ENCODE results near the gene PFKFB1.

The PFKFB1 gene

DNA sequence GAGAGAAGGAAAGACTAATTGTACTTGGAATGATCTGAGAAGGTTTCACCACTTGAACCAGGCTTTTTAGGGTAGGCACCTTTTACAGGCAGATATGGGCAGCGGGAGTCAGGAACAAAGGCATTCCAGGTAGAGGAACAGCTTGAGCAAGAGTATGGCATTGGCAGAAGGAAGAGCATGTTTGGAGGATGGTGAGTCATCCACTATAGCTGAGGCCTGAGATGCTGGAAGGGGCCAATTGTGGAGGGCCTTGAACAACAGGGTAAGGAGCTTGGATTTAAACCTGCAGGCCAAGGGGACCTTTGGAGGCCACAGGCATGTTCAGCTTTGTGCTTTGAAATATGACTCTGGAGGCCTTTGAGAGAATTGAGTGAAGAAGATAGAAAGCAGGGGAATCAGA lies 32.2 kb downstream of the PFKFB1 start:
- Histone ChIP-seq H2AFZ (ENCODE audit: low read length) (no peak overlapping the region), H3K79me1 (ENCODE audit: low read depth, low read length) (no peaks in the 10 kb centered on the region), H3K18ac (ENCODE audit: low read length) (no peak overlapping the region), H3K4me1 (ENCODE audit: control insufficient read depth in 2 of 2, insufficient read depth in 1 of 2, low read depth in 1 of 2, low read length in 2 of 2) (no peaks in the 10 kb centered on the region), H3K27ac (replicated peaks; ENCODE audit: low read length) (no peak overlapping the region), H3K23ac (ENCODE audit: low read depth, low read length, poor library complexity) (no peak overlapping the region), H3K4me2 (ENCODE audit: insufficient read depth, low read length, poor library complexity, severe bottlenecking) (no peak overlapping the region), H2BK5ac (ENCODE audit: low read length) (no peak overlapping the region), H3K14ac (ENCODE audit: low read length) (no peak overlapping the region), H3K4me3 (ENCODE audit: low read length in 2 of 2) (no peak overlapping the region), H4K91ac (ENCODE audit: low read depth, low read length, poor library complexity) (no peak overlapping the region), H2BK120ac (ENCODE audit: low read depth, low read length) (no peak overlapping the region), H2AK5ac (ENCODE audit: low read depth, low read length) (no peak overlapping the region), H4K8ac (ENCODE audit: low read depth, low read length) (no peak overlapping the region), H3K9me3 (replicated peaks in 1 of 2; ENCODE audit: control insufficient read depth in 2 of 2, insufficient read depth in 1 of 2, low read depth in 1 of 2, low read length in 2 of 2) (no peaks in the 10 kb centered on the region), H3K4ac (ENCODE audit: low read length) (no peak overlapping the region), H3K27me3 (ENCODE audit: control insufficient read depth in 3 of 3, insufficient read depth in 3 of 3, low read depth in 1 of 3, low read length in 3 of 3) (peaks cover 0 to 11% (median 0%) of the 10 kb centered on the region in 3 experiments), H3K9ac (ENCODE audit: low read depth, low read length, poor library complexity) (no peak overlapping the region), H2BK15ac (ENCODE audit: low read length) (no peak overlapping the region), H2BK12ac (ENCODE audit: low read length) (no peak overlapping the region), H3K36me3 (replicated peaks in 1 of 2; ENCODE audit: control insufficient read depth in 2 of 2, insufficient read depth in 2 of 2, low read length in 2 of 2) (no peaks in the 10 kb centered on the region)
- no CpG with 5 or more reads among the region's 1 CpG for WGBS, 2 donors (ENCODE audit: extremely low coverage in 2 of 2, insufficient read length in 2 of 2, insufficient replicate concordance in 1 of 2)
- DNase-seq (ENCODE audit: low spot score) = no peak

DNA sequence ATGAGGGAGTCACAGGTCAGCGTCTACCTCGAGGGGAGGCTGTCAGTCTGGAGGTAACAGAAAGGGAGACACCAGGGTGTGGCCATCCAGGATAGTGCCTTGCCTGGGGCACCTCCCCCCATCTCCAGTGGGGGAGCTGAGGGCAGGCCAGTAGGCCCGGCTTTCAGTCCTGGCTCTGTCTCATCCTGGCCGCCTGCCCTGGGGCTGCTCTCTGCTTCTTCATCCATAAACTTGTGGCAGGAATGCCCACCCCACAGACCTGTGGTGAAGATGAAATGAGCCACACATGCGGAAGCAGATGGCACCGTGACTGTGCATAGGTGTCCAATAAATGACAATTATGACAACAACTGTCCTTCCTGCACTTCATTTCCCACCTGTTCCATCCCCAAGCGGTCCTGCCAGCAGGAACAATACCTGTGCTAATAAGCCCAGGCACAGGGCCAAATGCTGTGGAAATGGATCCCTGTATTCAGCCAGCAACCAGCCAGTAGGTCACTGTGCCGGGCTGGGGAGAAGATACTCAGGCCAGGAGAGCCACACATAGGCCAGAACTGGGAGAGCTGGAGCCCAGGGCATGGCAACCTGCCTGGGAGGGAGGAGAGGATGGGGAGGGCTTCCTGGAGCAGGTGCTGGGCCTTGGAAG lies 43.1 kb downstream of the PFKFB1 start:
- H4K8ac ChIP-seq (ENCODE audit: low read depth, low read length) = no peak overlapping the region
- no peak overlapping the region for H3K9ac ChIP-seq (ENCODE audit: low read depth, low read length, poor library complexity)
- no CpG with 5 or more reads among the region's 8 CpGs for WGBS, 2 donors (ENCODE audit: extremely low coverage in 2 of 2, insufficient read length in 2 of 2, insufficient replicate concordance in 1 of 2)
- H3K79me1 ChIP-seq (ENCODE audit: low read depth, low read length) = no peaks in the 10 kb centered on the region
- no peak overlapping the region for H2AFZ ChIP-seq (ENCODE audit: low read length)
- H4K91ac ChIP-seq (ENCODE audit: low read depth, low read length, poor library complexity) = no peak overlapping the region
- no peak overlapping the region for H3K4ac ChIP-seq (ENCODE audit: low read length)
- no peak overlapping the region for H2BK12ac ChIP-seq (ENCODE audit: low read length)
- H3K9me3 ChIP-seq (replicated peaks in 1 of 2; ENCODE audit: control insufficient read depth in 2 of 2, insufficient read depth in 1 of 2, low read depth in 1 of 2, low read length in 2 of 2) = no peaks in the 10 kb centered on the region
- no peaks in the 10 kb centered on the region for H3K36me3 ChIP-seq (replicated peaks in 1 of 2; ENCODE audit: control insufficient read depth in 2 of 2, insufficient read depth in 2 of 2, low read length in 2 of 2)
- H3K27me3 ChIP-seq (ENCODE audit: control insufficient read depth in 3 of 3, insufficient read depth in 3 of 3, low read depth in 1 of 3, low read length in 3 of 3) = no peaks in the 10 kb centered on the region
- no peak overlapping the region for H3K4me3 ChIP-seq (ENCODE audit: low read length in 2 of 2)
- H3K4me1 ChIP-seq (ENCODE audit: control insufficient read depth in 2 of 2, insufficient read depth in 1 of 2, low read depth in 1 of 2, low read length in 2 of 2) = no peaks in the 10 kb centered on the region
- H2AK5ac ChIP-seq (ENCODE audit: low read depth, low read length) = no peak overlapping the region
- no peak overlapping the region for H3K27ac ChIP-seq (replicated peaks; ENCODE audit: low read length)
- H3K18ac ChIP-seq (ENCODE audit: low read length) = no peak overlapping the region
- H2BK120ac ChIP-seq (ENCODE audit: low read depth, low read length) = no peak overlapping the region
- H3K23ac ChIP-seq (ENCODE audit: low read depth, low read length, poor library complexity) = no peak overlapping the region
- no peak for DNase-seq (ENCODE audit: low spot score)
- no peak overlapping the region for H3K14ac ChIP-seq (ENCODE audit: low read length)
- no peak overlapping the region for H2BK5ac ChIP-seq (ENCODE audit: low read length)
- H2BK15ac ChIP-seq (ENCODE audit: low read length) = no peak overlapping the region
- no peak overlapping the region for H3K4me2 ChIP-seq (ENCODE audit: insufficient read depth, low read length, poor library complexity, severe bottlenecking)

GRCh38 chrX:54945224-54945623 lies 48.8 kb downstream of the PFKFB1 start:
- Histone ChIP-seq H2BK12ac (ENCODE audit: low read length) (no peak overlapping the region), H3K9me3 (replicated peaks in 1 of 2; ENCODE audit: control insufficient read depth in 2 of 2, insufficient read depth in 1 of 2, low read depth in 1 of 2, low read length in 2 of 2) (no peaks in the 10 kb centered on the region), H2AK5ac (ENCODE audit: low read depth, low read length) (no peak overlapping the region), H3K18ac (ENCODE audit: low read length) (no peak overlapping the region), H2BK120ac (ENCODE audit: low read depth, low read length) (no peak overlapping the region), H3K14ac (ENCODE audit: low read length) (no peak overlapping the region), H3K23ac (ENCODE audit: low read depth, low read length, poor library complexity) (no peak overlapping the region), H3K9ac (ENCODE audit: low read depth, low read length, poor library complexity) (no peak overlapping the region), H2AFZ (ENCODE audit: low read length) (no peak overlapping the region), H3K4me1 (ENCODE audit: control insufficient read depth in 2 of 2, insufficient read depth in 1 of 2, low read depth in 1 of 2, low read length in 2 of 2) (no peaks in the 10 kb centered on the region), H3K4ac (ENCODE audit: low read length) (no peak overlapping the region), H3K27me3 (ENCODE audit: control insufficient read depth in 3 of 3, insufficient read depth in 3 of 3, low read depth in 1 of 3, low read length in 3 of 3) (no peaks in the 10 kb centered on the region), H4K91ac (ENCODE audit: low read depth, low read length, poor library complexity) (no peak overlapping the region), H4K8ac (ENCODE audit: low read depth, low read length) (no peak overlapping the region), H2BK5ac (ENCODE audit: low read length) (no peak overlapping the region), H3K27ac (replicated peaks; ENCODE audit: low read length) (no peak overlapping the region), H3K79me1 (ENCODE audit: low read depth, low read length) (no peaks in the 10 kb centered on the region), H2BK15ac (ENCODE audit: low read length) (no peak overlapping the region), H3K4me2 (ENCODE audit: insufficient read depth, low read length, poor library complexity, severe bottlenecking) (no peak overlapping the region), H3K36me3 (replicated peaks in 1 of 2; ENCODE audit: control insufficient read depth in 2 of 2, insufficient read depth in 2 of 2, low read length in 2 of 2) (no peaks in the 10 kb centered on the region), H3K4me3 (ENCODE audit: low read length in 2 of 2) (no peak overlapping the region)
- DNase-seq (ENCODE audit: low spot score) = no peak
- no CpG with 5 or more reads among the region's 6 CpGs for WGBS, 2 donors (ENCODE audit: extremely low coverage in 2 of 2, insufficient read length in 2 of 2, insufficient replicate concordance in 1 of 2)

- Histone ChIP-seq H3K23ac (ENCODE audit: low read depth, low read length, poor library complexity) (no peak overlapping the region), H3K36me3 (replicated peaks in 1 of 2; ENCODE audit: control insufficient read depth in 2 of 2, insufficient read depth in 2 of 2, low read length in 2 of 2) (no peaks in the 10 kb centered on the region), H4K8ac (ENCODE audit: low read depth, low read length) (no peak overlapping the region), H3K4me3 (ENCODE audit: low read length in 2 of 2) (no peak overlapping the region), H3K79me1 (ENCODE audit: low read depth, low read length) (no peaks in the 10 kb centered on the region), H2BK12ac (ENCODE audit: low read length) (no peak overlapping the region), H3K14ac (ENCODE audit: low read length) (no peak overlapping the region), H2BK120ac (ENCODE audit: low read depth, low read length) (no peak overlapping the region), H2AK5ac (ENCODE audit: low read depth, low read length) (no peak overlapping the region), H3K9me3 (replicated peaks in 1 of 2; ENCODE audit: control insufficient read depth in 2 of 2, insufficient read depth in 1 of 2, low read depth in 1 of 2, low read length in 2 of 2) (no peaks in the 10 kb centered on the region), H3K27ac (replicated peaks; ENCODE audit: low read length) (no peak overlapping the region), H3K18ac (ENCODE audit: low read length) (no peak overlapping the region), H2BK15ac (ENCODE audit: low read length) (no peak overlapping the region), H3K4me2 (ENCODE audit: insufficient read depth, low read length, poor library complexity, severe bottlenecking) (no peak overlapping the region), H3K4ac (ENCODE audit: low read length) (no peak overlapping the region), H3K27me3 (ENCODE audit: control insufficient read depth in 3 of 3, insufficient read depth in 3 of 3, low read depth in 1 of 3, low read length in 3 of 3) (no peaks in the 10 kb centered on the region), H2AFZ (ENCODE audit: low read length) (no peak overlapping the region), H3K4me1 (ENCODE audit: control insufficient read depth in 2 of 2, insufficient read depth in 1 of 2, low read depth in 1 of 2, low read length in 2 of 2) (no peaks in the 10 kb centered on the region), H3K9ac (ENCODE audit: low read depth, low read length, poor library complexity) (no peak overlapping the region), H2BK5ac (ENCODE audit: low read length) (no peak overlapping the region), H4K91ac (ENCODE audit: low read depth, low read length, poor library complexity) (no peak overlapping the region)
- no peak for DNase-seq (ENCODE audit: low spot score)
These were observed 49.2 kb downstream of the PFKFB1 start for GRCh38 chrX:54944816-54945215.

Data from neuronal stem cell (in vitro differentiated cells).